ENCODE measurements around the gene OAS2. TPM values are rescaled to one million over a fixed set of nuclear protein-coding genes. Genes with fewer than 3 reads are reported as not detected.

OAS2 gene
- total and polyA plus RNA-seq, 2 of the 4 experiments (the other 2 are of a cell fraction), result under 0.01 TPM; not detected in 1

- intact Hi-C loops (cut with micrococcal nuclease) (no loop called here), in situ Hi-C loops (cut with MboI; ENCODE audit: low sequenced_read_pairs) (no loop called here), dilution Hi-C loops (cut with HindIII; ENCODE audit: low sequenced_read_pairs, unreplicated experiment) (no loop called here)
- Histone ChIP-seq H3K27me3 (ENCODE audit: control insufficient read depth, insufficient read depth, low read length) (no peaks in the 10 kb centered on the region), H2BK15ac (ENCODE audit: low read depth, low read length) (no peak overlapping the region), H3K4ac (ENCODE audit: low read depth, low read length) (no peak overlapping the region), H2AFZ (replicated peaks; ENCODE audit: low read length, poor library complexity) (no peak overlapping the region), H4K8ac (ENCODE audit: low read depth in 2 of 2, low read length in 2 of 2) (no peak overlapping the region), H4K91ac (ENCODE audit: insufficient read depth, low read depth, low read length) (no peak overlapping the region), H3K14ac (replicated peaks; ENCODE audit: low read depth, low read length) (no peak overlapping the region), H3K9ac (ENCODE audit: low read depth, low read length) (no peak overlapping the region), H3K18ac (ENCODE audit: low read depth, low read length) (no peak overlapping the region), H3K9me1 (ENCODE audit: insufficient read depth, low read length) (no peaks in the 10 kb centered on the region), H3K9me3 (ENCODE audit: control insufficient read depth, insufficient read depth, low read length) (no peaks in the 10 kb centered on the region), H2BK20ac (ENCODE audit: low read depth, low read length) (no peak overlapping the region), H2AK5ac (ENCODE audit: low read depth, low read length) (no peak overlapping the region), H3K79me1 (ENCODE audit: low read depth in 1 of 2, low read length in 2 of 2) (no peaks in the 10 kb centered on the region), H2BK5ac (ENCODE audit: low read depth, low read length, poor library complexity, severe bottlenecking) (no peak overlapping the region), H4K5ac (ENCODE audit: low read depth, low read length) (no peak overlapping the region), H2AK9ac (replicated peaks; ENCODE audit: low read depth, low read length, poor library complexity) (no peak overlapping the region), H4K20me1 (ENCODE audit: insufficient read depth, low read length) (no peaks in the 10 kb centered on the region), H3K4me1 (ENCODE audit: control insufficient read depth, insufficient read depth, low read length) (no peaks in the 10 kb centered on the region), H3K23ac (ENCODE audit: low read depth, low read length) (no peak overlapping the region), H2BK120ac (ENCODE audit: low read depth, low read length) (no peak overlapping the region), H3K36me3 (ENCODE audit: control insufficient read depth, insufficient read depth, low read length) (no peaks in the 10 kb centered on the region), H3K4me2 (ENCODE audit: low read depth, low read length) (no peak overlapping the region), H3K27ac (ENCODE audit: insufficient read depth, low read length) (no peak overlapping the region), H3K56ac (ENCODE audit: extremely low read depth, insufficient read depth, low read length) (no peak overlapping the region), H3K4me3 (ENCODE audit: insufficient read depth, low read depth, low read length) (no peak overlapping the region)
- no CpG with 5 or more reads among the region's 4 CpGs for WGBS, 2 experiments (ENCODE audit: extremely low coverage in 2 of 2, insufficient read length in 1 of 2)
- DNase-seq (no peak), ATAC-seq (ENCODE audit: low read depth) (no peak)
- ChIA-PET POLR2A (ENCODE audit: unreplicated experiment) (interaction anchor here (0.6 kb wide), 1 partner anchor 115 kb away, joined by 5 read pairs; no protein-coding TSS in a partner anchor), CTCF (interaction anchor here (0.8 kb wide), 1 partner anchor 26 kb away, joined by 4 read pairs; no protein-coding TSS in a partner anchor)
- no peak for TF ChIP-seq MXI1 (IDR thresholded peaks at IDR 0.05; ENCODE audit: borderline replicate concordance, low read depth, low read length)
- no peak for TF ChIP-seq CTCF (conservative IDR thresholded peaks at IDR 0.05; ENCODE audit: low read depth, low read length)
- no peak for TF ChIP-seq NFE2L2 (IDR thresholded peaks at IDR 0.05; ENCODE audit: low read depth, low read length)
- no TSS peak for BruUV-seq (replicated peaks)
These were observed 40.7 kb downstream of the OAS2 start for GRCh38 chr12:113019025-113019424.
